PC-9 (cell line): ENCODE measurements around the gene GLRA3. TPM values are rescaled to one million over a fixed set of nuclear protein-coding genes. Genes with fewer than 3 reads are reported as not detected.

ENCODE experiments used
- BruUV-seq: library from RNA; stranded (reverse); fragments of 400-500 nt; replicated peaks from 2 replicates; lab custom pipeline; 2021; lab: Mats Ljungman, UMichigan
- CTCF ChIA-PET: fragments of 300-600 bp; sonication (Branson Sonifier 250); formaldehyde crosslinking; loops from one replicate; lab custom pipeline; 2022; ENCODE audit warnings: antibody characterized with exemption; lab: Charles Lee
- POLR2A ChIA-PET: fragments of 300-600 bp; sonication (Branson Sonifier 250); formaldehyde crosslinking; loops from one replicate; lab custom pipeline; 2022; ENCODE audit warnings: antibody characterized with exemption; ENCODE audit not compliant: unreplicated experiment; lab: Charles Lee
- DNase-seq, 2 experiments: peaks; one replicate each; pipeline versions ENCODE4 v3.0.0 to v3.0.0-alpha.2; 2015 to 2022; ENCODE audit warnings: mixed read lengths in 1 of 2
- H2AFZ ChIP-seq: fragments of 200-600 bp; sonication (generic); 2 replicates; pipeline ENCODE4 v1.8.1; 2017; ENCODE audit warnings: antibody characterized with exemption
- H3F3A ChIP-seq: fragments of 200-600 bp; sonication (generic); 2 replicates; pipeline ENCODE4 v1.8.1; 2017; ENCODE audit warnings: antibody characterized with exemption, mild to moderate bottlenecking, low read depth; ENCODE audit not compliant: insufficient read depth
- H3K27ac ChIP-seq: fragments of 200-600 bp; sonication (generic); 2 replicates; pipeline ENCODE4 v1.6.1; 2016; ENCODE audit warnings: mixed run types
- H3K27me3 ChIP-seq: fragments of 200-600 bp; sonication (generic); 2 replicates; pipeline ENCODE4 v1.6.1; 2016; ENCODE audit warnings: low read depth, mixed run types; ENCODE audit not compliant: insufficient read depth
- H3K36me3 ChIP-seq: fragments of 200-600 bp; sonication (generic); 2 replicates; pipeline ENCODE4 v1.6.1; 2016; ENCODE audit warnings: low read depth, mixed run types
- H3K4me1 ChIP-seq: fragments of 200-600 bp; sonication (generic); replicated peaks from 2 replicates; pipeline ENCODE4 v1.6.1; 2016; ENCODE audit warnings: mixed run types; ENCODE audit not compliant: insufficient read depth
- H3K4me2 ChIP-seq: fragments of 200-600 bp; sonication (generic); 2 replicates; pipeline ENCODE4 v1.6.1; 2017; ENCODE audit warnings: mixed run types
- H3K4me3 ChIP-seq: fragments of 200-600 bp; sonication (generic); 2 replicates; pipeline ENCODE4 v1.6.1; 2016; ENCODE audit warnings: mixed run types
- H3K79me2 ChIP-seq: fragments of 200-600 bp; sonication (generic); 2 replicates; pipeline ENCODE4 v1.6.1; 2017; ENCODE audit warnings: low read depth, mixed run types
- H3K9me2 ChIP-seq: fragments of 200-600 bp; sonication (generic); 2 replicates; pipeline ENCODE4 v1.8.1; 2017; ENCODE audit warnings: mild to moderate bottlenecking; ENCODE audit not compliant: insufficient read depth
- H3K9me3 ChIP-seq: fragments of 200-600 bp; sonication (generic); 2 replicates; pipeline ENCODE4 v1.8.1; 2016; ENCODE audit warnings: low read depth; ENCODE audit not compliant: insufficient read depth
- H4K20me1 ChIP-seq: fragments of 200-600 bp; sonication (generic); 2 replicates; pipeline ENCODE4 v1.8.1; 2017; ENCODE audit not compliant: insufficient read depth
- CTCF ChIP-seq: fragments of 200-600 bp; sonication (generic); conservative IDR thresholded peaks from 2 replicates; pipeline ENCODE4 v1.6.1; 2017; ENCODE audit warnings: mixed run types, antibody characterized with exemption, mild to moderate bottlenecking, moderate library complexity
- EZH2 ChIP-seq: fragments of 200-600 bp; sonication (generic); IDR thresholded peaks from 2 replicates; pipeline ENCODE4 v1.8.0; 2017; ENCODE audit warnings: antibody characterized with exemption, low read depth
- intact Hi-C: fragments of 100-400 bp; cut with micrococcal nuclease; formaldehyde crosslinking; loops from one replicate; pipeline ENCODE4 v1.10.0; 2022; ENCODE audit not compliant: unreplicated experiment
- total RNA-seq: library from RNA; stranded (reverse); gene quantifications from 2 replicates; pipeline ENCODE4 v1.2.3, GENCODE V29; 2021

Gene GLRA3
- total RNA-seq, 1 experiment from 2014 or later: 0.39 TPM

- H3K27me3 ChIP-seq: no peaks in the 10 kb centered on the region
- no peaks in the 10 kb centered on the region for H3K79me2 ChIP-seq
- CTCF ChIA-PET: no interaction called here
- H2AFZ ChIP-seq: no peak overlapping the region
- intact Hi-C loops: loop anchor here (1.0 kb wide), 1 partner anchor 10 kb away; no protein-coding TSS in a partner anchor
- H3K4me3 ChIP-seq: no peak overlapping the region
- no peak overlapping the region for H3K27ac ChIP-seq
- BruUV-seq: no TSS peak
- no peak overlapping the region for H3K4me2 ChIP-seq
- no peaks in the 10 kb centered on the region for H3K9me2 ChIP-seq
- POLR2A ChIA-PET: no interaction called here
- DNase-seq: no peak
- no peaks in the 10 kb centered on the region for H3F3A ChIP-seq
- no peaks in the 10 kb centered on the region for H3K36me3 ChIP-seq
- no peaks in the 10 kb centered on the region for H4K20me1 ChIP-seq
- TF ChIP-seq EZH2: no peak
- peak; percentile 31; the same call in 1 of the 2 replicates for TF ChIP-seq CTCF
- H3K4me1 ChIP-seq: no peaks in the 10 kb centered on the region
- no peaks in the 10 kb centered on the region for H3K9me3 ChIP-seq
Observed at GRCh38 chr4:174826660-174827059, 2.4 kb downstream of the GLRA3 start.

- no peak for DNase-seq
- Histone ChIP-seq H4K20me1 (no peaks in the 10 kb centered on the region), H2AFZ (no peak overlapping the region), H3K27me3 (no peaks in the 10 kb centered on the region), H3F3A (no peaks in the 10 kb centered on the region), H3K4me3 (no peak overlapping the region), H3K9me3 (no peaks in the 10 kb centered on the region), H3K9me2 (no peaks in the 10 kb centered on the region), H3K4me2 (no peak overlapping the region), H3K27ac (no peak overlapping the region), H3K79me2 (no peaks in the 10 kb centered on the region), H3K36me3 (no peaks in the 10 kb centered on the region), H3K4me1 (no peaks in the 10 kb centered on the region)
- TF ChIP-seq CTCF (no peak), EZH2 (no peak)
- ChIA-PET CTCF (no interaction called here), POLR2A (no interaction called here)
- BruUV-seq: no TSS peak
- intact Hi-C loops: no loop called here
Observed at GRCh38 chr4:174815282-174815681, 13.8 kb downstream of the GLRA3 start.

- H3K9me3 ChIP-seq: no peaks in the 10 kb centered on the region
- TF ChIP-seq EZH2 (no peak), CTCF (no peak)
- H3F3A ChIP-seq: no peaks in the 10 kb centered on the region
- H3K27me3 ChIP-seq: no peaks in the 10 kb centered on the region
- ChIA-PET CTCF (no interaction called here), POLR2A (no interaction called here)
- H3K36me3 ChIP-seq: no peaks in the 10 kb centered on the region
- intact Hi-C loops: no loop called here
- DNase-seq: no peak
- H3K4me2 ChIP-seq: no peak overlapping the region
- no peak overlapping the region for H3K27ac ChIP-seq
- no peaks in the 10 kb centered on the region for H3K9me2 ChIP-seq
- no peak overlapping the region for H3K4me3 ChIP-seq
- no TSS peak for BruUV-seq
- H4K20me1 ChIP-seq: no peaks in the 10 kb centered on the region
- no peak overlapping the region for H2AFZ ChIP-seq
- H3K4me1 ChIP-seq: no peaks in the 10 kb centered on the region
- H3K79me2 ChIP-seq: no peaks in the 10 kb centered on the region
Observed at GRCh38 chr4:174813292-174813691, 15.8 kb downstream of the GLRA3 start.
